Neural cell (in vitro differentiated cells): ENCODE measurements around the gene ERP27. TPM values are rescaled to one million over a fixed set of nuclear protein-coding genes. Genes with fewer than 3 reads are reported as not detected.

Experiments used
- H2AFZ ChIP-seq: fragments of 200-600, 300-800 bp; sonication (generic), shearing (Covaris generic); 2 replicates; pipeline ENCODE4 v1.6.0; 2014; ENCODE audit warnings: low read depth, mild to moderate bottlenecking, antibody characterized with exemption, low read length, moderate library complexity
- H3F3A ChIP-seq: fragments of 200-600 bp; shearing (Covaris generic); 2 replicates; pipeline ENCODE4 v1.6.1; 2016; ENCODE audit warnings: mild to moderate bottlenecking, moderate library complexity, mixed read lengths, antibody characterized with exemption, low read length; ENCODE audit not compliant: insufficient read depth, poor library complexity, severe bottlenecking
- H3K27ac ChIP-seq: fragments of 200-600, 300-800 bp; sonication (generic), shearing (Covaris generic); 2 replicates; pipeline ENCODE4 v1.5.1; 2014; ENCODE audit warnings: mild to moderate bottlenecking, low read length, moderate library complexity
- H3K27me3 ChIP-seq: fragments of 300-800, 200-600 bp; sonication (generic), shearing (Covaris generic); 2 replicates; pipeline ENCODE4 v1.6.0; 2014; ENCODE audit warnings: mild to moderate bottlenecking, low read depth, low read length, moderate library complexity; ENCODE audit not compliant: insufficient read depth
- H3K36me3 ChIP-seq: fragments of 300-800, 200-600 bp; sonication (generic), shearing (Covaris generic); 2 replicates; pipeline ENCODE4 v1.5.1; 2014; ENCODE audit warnings: mild to moderate bottlenecking, antibody characterized with exemption, low read length, moderate library complexity; ENCODE audit not compliant: insufficient read depth
- H3K4me2 ChIP-seq: fragments of 300-800, 200-600 bp; sonication (generic), shearing (Covaris generic); 2 replicates; pipeline ENCODE4 v1.6.0; 2014; ENCODE audit warnings: mild to moderate bottlenecking, low read length
- H3K4me3 ChIP-seq: fragments of 300-800, 200-600 bp; sonication (generic), shearing (Covaris generic); 2 replicates; pipeline ENCODE4 v1.5.1; 2014; ENCODE audit warnings: mild to moderate bottlenecking, low read length, moderate library complexity
- H3K79me2 ChIP-seq: fragments of 200-600 bp; shearing (Covaris generic); replicated peaks from 2 replicates; pipeline ENCODE4 v1.6.0; 2014; ENCODE audit warnings: mild to moderate bottlenecking, low read length, moderate library complexity; ENCODE audit not compliant: insufficient read depth
- H3K9ac ChIP-seq: fragments of 300-800, 200-600 bp; sonication (generic), shearing (Covaris generic); 2 replicates; pipeline ENCODE4 v1.6.1; 2016; ENCODE audit warnings: mild to moderate bottlenecking, low read length, mixed read lengths
- H3K9me2 ChIP-seq: fragments of 200-600 bp; shearing (Covaris generic); 2 replicates; pipeline ENCODE4 v1.6.1; 2016; ENCODE audit warnings: mild to moderate bottlenecking, low read length, mixed read lengths; ENCODE audit not compliant: insufficient read depth
- H3K9me3 ChIP-seq: fragments of 200-600, 300-800 bp; sonication (generic), shearing (Covaris generic); 2 replicates; pipeline ENCODE4 v1.6.1; 2016; ENCODE audit warnings: mild to moderate bottlenecking, mixed run types, low read length, moderate library complexity, mixed read lengths
- H4K20me1 ChIP-seq: fragments of 200-600 bp; shearing (Covaris generic); 2 replicates; pipeline ENCODE4 v1.6.1; 2016; ENCODE audit warnings: mild to moderate bottlenecking, mixed run types; ENCODE audit not compliant: insufficient read depth
- EP300 ChIP-seq: fragments of 450-650 bp; conservative IDR thresholded peaks from 2 replicates; pipeline ENCODE4 v1.6.1; 2014; ENCODE audit warnings: antibody characterized with exemption, mild to moderate bottlenecking, moderate library complexity; ENCODE audit not compliant: poor library complexity, severe bottlenecking
- EZH2 ChIP-seq: fragments of 200-600, 300-800 bp; shearing (Covaris generic), sonication (generic); IDR thresholded peaks from 2 replicates; pipeline ENCODE4 v1.6.1; 2014; ENCODE audit warnings: antibody characterized with exemption, low read length, borderline replicate concordance, mild to moderate bottlenecking; ENCODE audit not compliant: insufficient read depth, poor library complexity, severe bottlenecking
- MXI1 ChIP-seq: fragments of 450-650 bp; conservative IDR thresholded peaks from 2 replicates; pipeline ENCODE4 v1.6.1; 2014; ENCODE audit warnings: antibody characterized with exemption, mild to moderate bottlenecking; ENCODE audit not compliant: poor library complexity, severe bottlenecking
- POLR2AphosphoS5 ChIP-seq: IDR thresholded peaks from 2 replicates; pipeline ENCODE4 v1.6.1; 2012
- RAD21 ChIP-seq: fragments of 450-650 bp; conservative IDR thresholded peaks from 2 replicates; pipeline ENCODE4 v1.6.1; 2014; ENCODE audit warnings: antibody characterized with exemption, mild to moderate bottlenecking, moderate library complexity
- REST ChIP-seq: IDR thresholded peaks from 2 replicates; pipeline ENCODE4 v1.6.1; 2012; ENCODE audit warnings: borderline replicate concordance
- SMC3 ChIP-seq: fragments of 450-650 bp; conservative IDR thresholded peaks from 2 replicates; pipeline ENCODE4 v1.6.1; 2014; ENCODE audit warnings: antibody characterized with exemption, mild to moderate bottlenecking, moderate library complexity; ENCODE audit not compliant: poor library complexity
- TAF1 ChIP-seq: IDR thresholded peaks from 2 replicates; pipeline ENCODE4 v1.6.1; 2012; ENCODE audit warnings: low read depth
- polyA plus RNA-seq: library from polyadenylated mRNA; depleted of rRNA; stranded (reverse); fragments of >200 nt; gene quantifications from 2 replicates; pipeline ENCODE4 v1.2.3, GENCODE V29; 2014
- TF ChIP-seq, protein P1 (sequence below): fragments of 450-650 bp; IDR thresholded peaks from 2 replicates; pipeline ENCODE4 v1.5.1; 2014; ENCODE audit warnings: antibody characterized with exemption, mild to moderate bottlenecking, moderate library complexity; ENCODE audit not compliant: poor library complexity, severe bottlenecking

The ERP27 gene
- polyA plus RNA-seq, 1 donor from 2014 or later, result not detected

DNA sequence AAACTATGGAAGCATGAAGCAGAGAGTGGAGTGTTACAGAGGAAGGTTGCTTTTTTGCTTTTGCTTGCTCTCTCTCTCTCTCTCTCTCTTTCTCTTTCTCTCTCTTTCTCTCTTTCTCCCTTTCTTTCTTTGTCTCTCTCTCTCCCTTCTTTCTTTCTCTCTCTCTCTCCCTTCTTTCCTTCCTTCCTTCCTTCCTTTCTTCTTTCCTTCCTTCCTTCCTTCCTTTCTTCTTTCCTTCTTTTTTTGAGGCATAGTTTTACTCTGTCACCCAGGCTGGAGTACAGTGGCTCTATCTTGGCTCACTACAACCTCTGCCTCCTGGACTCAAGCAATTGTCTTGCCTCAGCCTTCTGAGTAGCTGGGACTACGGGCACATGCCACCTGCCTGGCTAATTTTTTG lies 15.4 kb upstream of the ERP27 start:
- TF ChIP-seq POLR2AphosphoS5, result no peak
- TF ChIP-seq REST, result no peak
- TF ChIP-seq RAD21, result no peak
- no peak overlapping the region for H3K9ac ChIP-seq

DNA sequence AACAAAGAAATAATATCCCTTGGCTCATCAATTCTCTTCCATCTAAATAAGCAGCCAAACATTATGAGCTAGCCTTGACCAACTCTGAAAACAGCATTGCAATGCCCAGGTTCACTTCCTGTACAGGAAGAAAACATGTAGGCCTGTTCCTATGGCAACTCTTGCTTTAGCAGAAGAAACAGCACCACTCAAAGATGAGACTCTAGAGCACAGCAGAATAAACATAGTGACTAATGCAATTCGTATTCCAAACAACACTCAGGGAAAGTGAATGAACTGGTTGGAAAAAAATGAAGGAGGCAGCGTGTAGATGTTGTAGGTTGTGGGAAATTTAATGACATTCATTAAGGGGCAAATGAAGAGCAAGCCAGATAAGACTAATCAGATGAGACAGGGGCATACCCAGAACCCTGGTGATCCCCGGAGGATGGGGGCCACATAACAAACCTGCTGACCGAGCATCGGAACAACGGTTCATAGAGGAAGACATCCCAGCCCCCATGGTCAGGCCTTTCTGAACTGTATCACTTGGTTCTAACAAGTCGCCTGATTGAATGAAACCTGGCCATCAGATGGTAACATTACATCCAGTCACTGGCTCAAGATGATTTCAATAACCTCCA lies 14.1 kb upstream of the ERP27 start:
- Histone ChIP-seq H3K79me2 (no peaks in the 10 kb centered on the region), H3F3A (no peaks in the 10 kb centered on the region), H2AFZ (no peak overlapping the region), H3K9me3 (no peaks in the 10 kb centered on the region), H3K9me2 (no peaks in the 10 kb centered on the region), H3K4me2 (no peak overlapping the region), H3K27me3 (no peaks in the 10 kb centered on the region), H3K36me3 (no peaks in the 10 kb centered on the region), H3K27ac (peak overlapping the region; percentile 29), H3K9ac (no peak overlapping the region), H3K4me3 (no peak overlapping the region), H4K20me1 (no peaks in the 10 kb centered on the region)
- TF ChIP-seq EP300, result no peak
- TF ChIP-seq RAD21, result peak; percentile 10

More for the DNA sequence above, 15.4 kb upstream of the ERP27 start:
- H3F3A ChIP-seq, result no peaks in the 10 kb centered on the region
- no peak overlapping the region for H2AFZ ChIP-seq
- no peaks in the 10 kb centered on the region for H3K79me2 ChIP-seq
- H3K9me3 ChIP-seq, result no peaks in the 10 kb centered on the region
- H4K20me1 ChIP-seq, result no peaks in the 10 kb centered on the region
- H3K27ac ChIP-seq, result no peak overlapping the region
- no peak overlapping the region for H3K4me2 ChIP-seq
- no peaks in the 10 kb centered on the region for H3K9me2 ChIP-seq
- H3K36me3 ChIP-seq, result no peaks in the 10 kb centered on the region
- no peaks in the 10 kb centered on the region for H3K27me3 ChIP-seq
- no peak overlapping the region for H3K4me3 ChIP-seq

- no peaks in the 10 kb centered on the region for H3K9me3 ChIP-seq
- H3K9me2 ChIP-seq, result no peaks in the 10 kb centered on the region
- H3F3A ChIP-seq, result no peaks in the 10 kb centered on the region
- H3K79me2 ChIP-seq, result no peaks in the 10 kb centered on the region
- H4K20me1 ChIP-seq, result no peaks in the 10 kb centered on the region
- H3K27ac ChIP-seq, result peak overlapping the region; percentile 29
- no peak overlapping the region for H2AFZ ChIP-seq
- no peaks in the 10 kb centered on the region for H3K36me3 ChIP-seq
- no peak overlapping the region for H3K4me2 ChIP-seq
- H3K4me3 ChIP-seq, result no peak overlapping the region
- TF ChIP-seq EP300 (no peak), RAD21 (no peak), EZH2 (no peak), MXI1 (no peak), POLR2AphosphoS5 (no peak), SMC3 (no peak), TAF1 (no peak), REST (no peak)
- TF ChIP-seq, protein P1, sequence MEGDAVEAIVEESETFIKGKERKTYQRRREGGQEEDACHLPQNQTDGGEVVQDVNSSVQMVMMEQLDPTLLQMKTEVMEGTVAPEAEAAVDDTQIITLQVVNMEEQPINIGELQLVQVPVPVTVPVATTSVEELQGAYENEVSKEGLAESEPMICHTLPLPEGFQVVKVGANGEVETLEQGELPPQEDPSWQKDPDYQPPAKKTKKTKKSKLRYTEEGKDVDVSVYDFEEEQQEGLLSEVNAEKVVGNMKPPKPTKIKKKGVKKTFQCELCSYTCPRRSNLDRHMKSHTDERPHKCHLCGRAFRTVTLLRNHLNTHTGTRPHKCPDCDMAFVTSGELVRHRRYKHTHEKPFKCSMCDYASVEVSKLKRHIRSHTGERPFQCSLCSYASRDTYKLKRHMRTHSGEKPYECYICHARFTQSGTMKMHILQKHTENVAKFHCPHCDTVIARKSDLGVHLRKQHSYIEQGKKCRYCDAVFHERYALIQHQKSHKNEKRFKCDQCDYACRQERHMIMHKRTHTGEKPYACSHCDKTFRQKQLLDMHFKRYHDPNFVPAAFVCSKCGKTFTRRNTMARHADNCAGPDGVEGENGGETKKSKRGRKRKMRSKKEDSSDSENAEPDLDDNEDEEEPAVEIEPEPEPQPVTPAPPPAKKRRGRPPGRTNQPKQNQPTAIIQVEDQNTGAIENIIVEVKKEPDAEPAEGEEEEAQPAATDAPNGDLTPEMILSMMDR, result no peak
- no peak overlapping the region for H3K9ac ChIP-seq
- H3K27me3 ChIP-seq, result no peaks in the 10 kb centered on the region
Observed at GRCh38 chr12:14951851-14952250, 13.5 kb upstream of the ERP27 start.
